DMS 273 (cell line): ENCODE data around the gene PCDHGA9.
A peak's percentile ranks its signal among the peaks of the same experiment; 100 is the strongest.
"Not testable (repeated sequence)": the region's sequence is repeated elsewhere in the genome, so short reads cannot be mapped to it uniquely, and the experiment has no call there.

Experiments used
- DNase-seq: peaks from one replicate; lab custom pipeline; 2025; ENCODE audit not compliant: unreplicated experiment; lab: John Stamatoyannopoulos, UW

Gene PCDHGA9

DNA sequence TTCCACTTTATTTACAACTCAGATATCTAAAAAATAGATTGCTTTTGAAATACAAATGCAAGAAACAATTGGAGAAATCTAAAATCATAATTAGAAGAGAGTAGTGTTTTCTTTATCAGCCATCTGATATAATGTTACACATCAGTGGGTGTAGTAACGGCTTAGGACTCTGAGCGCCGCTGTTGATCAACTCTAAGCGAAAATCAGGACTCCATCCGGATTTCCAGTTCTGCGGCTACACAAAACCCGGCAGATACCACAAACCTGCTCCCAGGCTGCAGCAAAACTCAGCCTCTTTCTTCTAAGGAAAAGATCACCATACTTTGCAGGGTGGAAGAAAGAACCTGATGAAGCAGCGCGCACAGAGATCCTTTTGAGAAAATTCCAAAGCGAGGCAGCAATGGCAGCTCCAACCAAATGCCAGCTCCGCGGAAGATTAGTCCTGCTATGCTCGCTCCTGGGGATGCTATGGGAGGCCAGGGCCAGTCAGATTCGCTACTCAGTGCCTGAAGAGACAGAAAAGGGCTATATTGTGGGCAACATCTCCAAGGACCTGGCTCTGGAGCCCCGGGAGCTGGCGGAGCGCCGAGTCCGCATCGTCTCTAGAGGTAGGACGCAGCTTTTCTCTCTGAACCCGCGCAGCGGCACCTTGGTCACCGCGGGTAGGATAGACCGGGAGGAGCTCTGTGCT lies at the start of gene PCDHGA9:
PCDHGA9 (plus strand) TSS at position 226 of the 691 bp plus-strand sequence; CDS start at position 401, 175 bp downstream.
- DNase-seq: peak; percentile 51

DNA sequence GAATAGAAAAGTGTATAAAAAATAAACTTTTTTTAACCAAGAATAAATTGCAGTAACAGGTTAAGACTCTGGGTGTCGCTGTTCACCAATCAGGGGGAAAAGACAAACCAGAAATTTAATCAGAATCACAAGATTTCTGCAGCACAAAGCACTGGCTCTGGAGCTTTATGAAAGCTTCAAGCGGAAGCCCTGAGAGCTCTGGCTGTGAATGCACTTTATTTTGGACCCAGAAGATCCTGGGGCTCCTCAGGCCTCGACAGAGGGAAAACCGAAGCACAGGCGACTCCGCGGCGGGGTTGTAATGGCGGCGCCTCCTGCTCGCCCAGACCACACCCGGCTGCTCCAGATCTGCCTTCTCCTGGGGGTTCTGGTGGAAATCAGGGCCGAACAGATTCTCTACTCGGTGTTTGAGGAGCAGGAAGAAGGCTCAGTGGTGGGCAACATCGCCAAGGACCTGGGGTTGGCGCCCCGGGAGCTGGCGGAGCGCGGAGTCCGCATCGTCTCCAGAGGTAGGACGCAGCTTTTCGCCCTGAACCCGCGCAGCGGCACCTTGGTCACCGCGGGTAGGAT lies 47.6 kb upstream of the PCDHGA9 start, which contains the start of gene PCDHGA4:
PCDHGA4 (plus strand) TSS at position 122 of the 570 bp plus-strand sequence; CDS start at position 209, 87 bp downstream.
- peak; percentile 13 for DNase-seq

DNA sequence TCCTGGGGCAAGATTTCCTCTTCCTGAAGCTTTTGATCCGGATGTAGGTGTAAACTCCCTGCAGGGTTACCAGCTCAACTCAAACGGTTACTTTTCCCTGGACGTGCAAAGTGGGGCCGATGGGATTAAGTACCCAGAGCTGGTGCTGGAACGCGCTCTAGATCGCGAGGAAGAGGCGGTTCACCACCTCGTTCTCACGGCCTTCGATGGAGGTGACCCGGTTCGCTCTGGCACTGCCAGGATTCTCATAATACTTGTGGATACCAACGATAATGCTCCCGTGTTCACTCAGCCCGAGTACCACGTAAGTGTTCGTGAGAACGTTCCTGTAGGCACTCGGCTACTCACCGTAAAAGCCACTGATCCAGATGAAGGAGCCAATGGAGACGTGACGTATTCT lies 46.9 kb upstream of the PCDHGA9 start:
- DNase-seq: no peak

DNA sequence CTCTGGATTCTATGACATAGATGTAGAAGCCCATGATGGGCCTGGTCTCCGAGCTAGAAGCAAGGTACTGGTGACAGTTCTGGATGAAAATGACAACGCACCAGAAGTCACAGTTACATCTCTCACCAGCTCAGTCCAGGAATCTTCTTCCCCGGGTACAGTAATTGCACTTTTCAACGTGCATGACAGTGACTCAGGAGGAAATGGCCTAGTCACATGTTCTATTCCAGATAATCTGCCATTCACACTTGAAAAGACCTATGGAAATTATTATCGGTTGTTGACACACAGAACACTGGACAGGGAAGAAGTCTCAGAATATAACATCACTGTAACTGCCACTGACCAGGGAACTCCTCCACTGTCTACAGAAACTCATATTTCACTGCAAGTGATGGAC lies 46.4 kb upstream of the PCDHGA9 start:
- no peak for DNase-seq

DNA sequence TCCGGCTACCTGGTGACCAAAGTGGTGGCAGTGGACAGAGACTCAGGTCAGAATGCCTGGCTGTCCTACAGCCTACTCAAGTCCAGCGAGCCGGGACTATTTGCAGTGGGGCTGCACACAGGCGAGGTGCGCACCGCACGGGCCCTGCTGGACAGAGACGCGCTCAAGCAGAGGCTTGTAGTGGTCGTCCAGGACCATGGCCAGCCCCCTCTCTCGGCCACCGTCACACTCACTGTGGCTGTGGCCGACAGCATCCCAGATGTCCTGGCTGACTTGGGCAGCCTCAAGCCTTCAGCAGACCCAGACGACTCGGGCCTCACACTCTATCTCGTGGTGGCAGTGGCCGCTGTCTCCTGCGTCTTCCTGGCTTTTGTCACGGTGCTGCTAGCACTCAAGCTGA lies 45.6 kb upstream of the PCDHGA9 start:
- no peak for DNase-seq

DNA sequence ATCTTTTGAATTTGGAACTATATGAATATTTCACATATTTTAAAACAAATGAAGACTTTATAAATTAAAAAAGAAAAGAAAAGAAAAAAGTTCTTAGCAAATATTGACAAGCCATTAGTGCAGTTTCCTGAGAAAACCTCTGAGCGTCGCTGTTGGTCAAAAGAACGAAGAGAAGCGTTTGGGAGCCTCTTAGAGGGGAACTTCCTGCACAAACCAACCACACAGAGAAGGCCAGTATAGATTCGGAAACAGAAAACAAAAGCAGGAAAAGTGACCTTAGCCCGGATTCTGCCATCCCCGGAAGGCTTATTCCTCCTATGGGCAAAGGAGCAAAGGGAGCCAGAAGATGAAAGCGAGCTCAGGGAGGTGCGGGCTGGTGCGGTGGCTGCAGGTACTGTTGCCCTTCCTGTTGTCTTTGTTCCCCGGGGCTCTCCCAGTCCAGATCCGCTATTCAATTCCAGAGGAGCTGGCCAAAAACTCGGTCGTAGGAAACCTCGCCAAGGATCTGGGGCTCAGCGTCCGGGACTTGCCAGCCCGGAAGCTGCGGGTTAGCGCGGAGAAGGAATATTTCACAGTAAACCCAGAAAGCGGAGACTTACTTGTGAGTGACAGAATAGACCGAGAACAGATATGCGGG lies 42.7 kb upstream of the PCDHGA9 start, which contains the start of gene PCDHGB2:
PCDHGB2 (plus strand) TSS at position 205 of the 637 bp plus-strand sequence; CDS start at position 347, 142 bp downstream.
- DNase-seq: peak; percentile 11

DNA sequence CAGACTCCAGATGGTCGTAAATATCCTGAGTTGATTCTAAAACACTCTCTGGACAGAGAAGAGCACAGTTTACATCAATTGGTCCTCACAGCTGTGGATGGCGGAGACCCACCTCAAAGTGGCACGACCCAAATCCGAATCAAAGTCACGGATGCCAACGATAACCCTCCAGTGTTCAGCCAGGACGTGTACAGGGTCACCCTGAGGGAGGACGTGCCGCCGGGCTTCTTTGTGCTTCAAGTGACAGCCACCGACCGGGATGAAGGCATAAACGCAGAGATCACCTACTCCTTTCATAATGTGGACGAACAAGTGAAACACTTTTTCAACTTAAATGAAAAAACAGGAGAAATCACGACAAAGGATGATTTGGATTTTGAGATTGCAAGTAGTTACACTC lies 41.9 kb upstream of the PCDHGA9 start:
- no peak for DNase-seq

DNA sequence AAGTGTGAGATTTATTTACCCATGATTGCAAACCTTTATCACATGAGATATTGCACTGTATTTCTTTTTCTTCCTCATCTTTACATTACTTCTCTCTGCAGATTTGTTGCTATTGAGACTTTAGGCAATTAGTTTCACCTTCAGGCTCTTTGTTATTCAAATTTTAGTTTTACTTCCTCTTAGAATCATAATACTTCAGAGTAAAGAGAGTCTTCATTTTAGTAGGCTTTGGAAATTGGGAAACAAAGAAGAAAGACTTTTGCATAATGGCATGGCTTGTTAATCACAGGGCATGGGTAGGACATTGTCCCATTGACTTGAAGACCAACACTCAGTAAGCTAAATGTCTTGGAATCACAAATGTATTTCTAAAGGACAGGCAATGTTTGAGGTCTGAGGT lies 39.9 kb upstream of the PCDHGA9 start:
- DNase-seq: no peak

DNA sequence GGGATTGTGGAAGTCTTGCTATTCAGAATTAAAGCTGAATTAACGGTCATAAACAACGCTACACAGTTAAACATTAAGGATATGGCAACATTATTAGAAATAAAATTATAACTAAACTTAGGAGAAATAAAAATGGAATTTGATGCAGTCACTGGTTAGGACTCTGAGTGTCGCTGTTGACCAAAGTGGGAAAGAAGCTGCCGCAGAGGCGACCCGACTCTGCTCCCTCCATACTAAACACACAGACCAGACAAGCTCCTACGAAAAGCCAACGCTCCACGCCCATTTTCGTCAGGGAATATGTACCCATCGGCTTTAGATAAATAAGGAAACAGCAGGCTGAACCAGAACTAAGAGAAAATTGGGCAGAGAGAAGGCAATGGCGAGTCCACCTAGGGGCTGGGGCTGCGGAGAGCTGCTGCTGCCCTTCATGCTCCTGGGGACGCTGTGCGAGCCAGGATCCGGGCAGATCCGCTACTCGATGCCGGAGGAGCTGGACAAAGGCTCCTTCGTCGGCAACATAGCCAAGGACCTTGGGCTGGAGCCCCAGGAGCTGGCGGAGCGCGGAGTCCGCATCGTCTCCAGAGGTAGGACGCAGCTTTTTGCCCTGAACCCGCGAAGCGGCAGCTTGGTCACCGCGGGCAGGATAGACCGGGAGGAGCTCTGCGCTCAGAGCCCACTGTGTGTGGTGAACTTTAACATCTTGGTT lies 38.5 kb upstream of the PCDHGA9 start, which contains the start of gene PCDHGA5:
PCDHGA5 (plus strand) TSS at position 211 of the 709 bp plus-strand sequence; CDS start at position 380, 169 bp downstream.
- DNase-seq: no peak

DNA sequence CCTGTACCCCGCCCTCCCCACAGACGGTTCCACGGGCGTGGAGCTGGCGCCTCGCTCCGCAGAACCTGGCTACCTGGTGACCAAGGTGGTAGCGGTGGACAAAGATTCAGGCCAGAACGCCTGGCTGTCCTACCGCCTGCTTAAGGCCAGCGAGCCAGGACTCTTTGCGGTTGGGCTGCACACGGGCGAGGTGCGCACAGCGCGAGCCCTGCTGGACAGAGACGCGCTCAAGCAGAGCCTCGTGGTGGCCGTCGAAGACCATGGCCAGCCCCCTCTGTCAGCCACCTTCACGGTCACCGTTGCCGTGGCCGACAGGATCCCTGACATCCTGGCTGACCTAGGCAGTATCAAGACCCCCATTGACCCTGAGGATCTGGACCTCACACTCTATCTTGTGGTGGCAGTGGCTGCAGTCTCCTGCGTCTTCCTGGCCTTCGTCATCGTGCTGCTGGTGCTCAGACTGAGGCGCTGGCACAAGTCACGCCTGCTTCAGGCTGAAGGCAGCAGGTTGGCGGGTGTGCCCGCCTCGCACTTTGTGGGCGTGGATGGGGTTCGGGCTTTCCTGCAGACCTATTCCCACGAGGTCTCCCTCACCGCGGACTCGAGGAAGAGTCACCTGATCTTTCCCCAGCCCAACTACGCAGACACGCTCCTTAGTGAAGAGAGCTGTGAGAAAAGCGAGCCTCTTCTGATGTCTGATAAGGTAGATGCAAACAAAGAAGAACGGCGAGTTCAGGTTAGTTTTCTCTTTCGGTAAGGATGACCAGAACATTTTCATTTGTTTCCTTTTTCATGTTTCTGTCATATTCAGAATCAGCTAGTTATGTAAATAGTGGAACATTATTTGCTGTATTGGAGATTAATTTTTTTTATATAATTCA lies 36.3 kb upstream of the PCDHGA9 start:
- DNase-seq: no peak

DNA sequence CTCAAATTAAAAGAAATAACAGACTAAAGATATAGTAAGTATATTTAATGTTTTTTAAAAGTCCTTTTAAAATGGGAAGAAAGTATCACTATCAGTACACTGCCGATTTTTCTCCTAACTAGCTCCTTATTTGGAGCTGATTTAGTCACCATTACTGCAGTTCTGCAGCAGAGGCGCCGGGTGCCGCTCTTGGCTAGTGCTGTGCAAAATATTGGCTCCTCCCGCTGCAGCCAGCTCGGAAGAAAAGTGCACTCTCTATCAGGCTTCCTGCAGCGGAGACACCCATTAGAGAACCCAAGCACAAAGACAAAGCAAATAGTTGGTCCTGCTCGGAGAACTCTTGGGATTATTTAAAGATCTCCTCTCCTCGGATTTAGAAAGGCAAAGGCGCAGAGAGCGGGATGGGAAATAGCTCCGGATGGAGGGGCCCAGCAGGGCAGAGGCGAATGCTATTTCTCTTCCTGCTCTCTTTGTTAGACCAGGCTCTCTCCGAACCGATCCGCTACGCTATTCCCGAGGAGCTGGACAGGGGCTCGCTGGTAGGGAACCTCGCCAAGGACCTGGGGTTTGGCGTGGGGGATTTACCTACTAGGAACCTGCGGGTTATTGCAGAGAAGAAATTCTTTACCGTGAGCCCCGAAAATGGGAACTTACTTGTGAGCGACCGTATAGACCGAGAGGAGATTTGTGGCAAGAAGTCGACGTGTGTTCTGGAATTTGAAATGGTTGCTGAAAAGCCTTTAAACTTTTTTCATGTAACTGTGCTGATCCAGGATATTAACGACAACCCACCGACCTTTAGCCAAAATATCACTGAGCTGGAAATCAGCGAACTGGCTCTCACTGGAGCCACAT lies 32.4 kb upstream of the PCDHGA9 start, which contains the start of gene PCDHGB3:
PCDHGB3 (plus strand) TSS at position 249 of the 855 bp plus-strand sequence; CDS start at position 402, 153 bp downstream.
- DNase-seq: no peak

DNA sequence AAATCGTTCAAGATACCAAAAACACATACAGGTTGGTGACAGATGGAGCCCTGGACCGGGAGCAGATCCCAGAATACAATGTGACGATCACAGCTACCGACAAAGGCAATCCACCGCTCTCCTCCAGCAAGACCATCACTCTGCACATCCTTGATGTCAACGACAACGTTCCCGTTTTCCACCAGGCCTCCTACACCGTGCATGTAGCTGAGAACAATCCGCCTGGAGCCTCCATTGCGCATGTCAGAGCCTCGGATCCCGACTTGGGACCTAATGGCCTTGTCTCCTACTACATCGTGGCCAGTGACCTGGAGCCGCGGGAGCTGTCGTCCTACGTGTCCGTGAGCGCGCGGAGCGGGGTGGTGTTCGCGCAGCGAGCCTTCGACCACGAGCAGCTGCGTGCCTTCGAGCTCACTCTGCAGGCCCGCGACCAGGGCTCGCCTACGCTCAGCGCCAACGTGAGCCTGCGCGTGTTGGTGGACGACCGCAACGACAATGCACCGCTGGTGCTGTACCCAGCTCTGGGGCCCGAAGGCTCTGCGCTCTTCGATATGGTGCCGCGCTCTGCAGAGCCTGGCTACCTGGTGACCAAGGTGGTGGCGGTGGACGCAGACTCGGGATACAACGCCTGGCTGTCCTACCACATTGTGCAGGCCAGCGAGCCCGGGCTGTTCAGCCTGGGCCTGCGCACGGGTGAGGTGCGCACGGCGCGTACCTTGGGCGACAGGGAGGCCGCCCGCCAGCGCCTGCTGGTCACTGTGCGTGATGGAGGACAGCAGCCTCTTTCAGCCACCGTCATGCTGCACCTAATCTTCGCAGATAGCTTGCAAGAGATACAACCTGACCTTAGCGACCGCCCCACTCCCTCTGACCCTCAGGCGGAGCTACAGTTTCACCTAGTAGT lies 30.8 kb upstream of the PCDHGA9 start:
- DNase-seq: no peak

DNA sequence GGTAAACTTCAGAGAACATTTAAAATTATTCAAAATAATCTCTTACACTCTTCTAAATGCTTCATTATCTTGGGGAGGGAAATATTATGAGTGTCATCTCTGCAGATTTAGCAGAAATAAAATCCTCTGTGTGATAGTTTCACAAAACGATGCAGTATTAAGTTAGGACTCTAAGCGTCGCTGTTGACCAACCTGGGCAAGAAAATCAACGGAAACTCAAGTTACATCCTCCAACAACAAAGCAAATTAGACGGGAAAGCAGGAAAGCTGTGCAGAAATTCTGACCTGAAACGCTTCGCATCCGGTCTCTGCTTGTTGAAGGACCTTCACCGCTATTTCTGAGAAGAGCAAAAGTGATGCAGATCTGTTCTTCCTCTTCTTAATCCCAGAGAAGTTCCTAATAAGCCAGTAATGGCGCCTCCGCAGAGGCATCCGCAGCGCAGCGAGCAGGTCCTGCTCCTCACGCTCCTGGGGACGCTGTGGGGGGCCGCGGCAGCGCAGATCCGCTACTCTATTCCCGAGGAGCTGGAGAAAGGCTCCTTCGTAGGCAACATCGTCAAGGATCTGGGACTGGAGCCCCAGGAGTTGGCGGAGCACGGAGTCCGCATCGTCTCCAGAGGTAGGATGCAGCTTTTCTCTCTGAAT lies 28.8 kb upstream of the PCDHGA9 start, which contains the start of gene PCDHGA6:
PCDHGA6 (plus strand) TSS at position 219 of the 645 bp plus-strand sequence; CDS start at position 412, 193 bp downstream.
- no peak for DNase-seq

DNA sequence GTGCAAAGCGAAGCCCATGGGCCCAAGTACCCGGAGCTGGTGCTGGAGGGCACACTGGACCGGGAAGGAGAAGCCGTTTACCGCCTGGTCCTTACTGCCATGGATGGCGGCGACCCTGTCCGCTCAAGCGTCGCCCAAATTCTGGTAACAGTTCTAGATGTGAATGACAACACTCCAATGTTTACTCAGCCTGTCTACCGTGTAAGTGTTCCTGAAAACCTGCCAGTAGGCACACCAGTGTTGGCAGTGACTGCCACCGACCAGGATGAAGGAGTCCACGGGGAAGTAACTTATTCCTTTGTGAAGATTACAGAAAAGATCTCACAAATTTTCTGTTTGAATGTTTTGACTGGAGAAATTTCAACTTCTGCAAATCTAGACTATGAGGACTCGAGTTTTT lies 28.0 kb upstream of the PCDHGA9 start:
- no peak for DNase-seq

DNA sequence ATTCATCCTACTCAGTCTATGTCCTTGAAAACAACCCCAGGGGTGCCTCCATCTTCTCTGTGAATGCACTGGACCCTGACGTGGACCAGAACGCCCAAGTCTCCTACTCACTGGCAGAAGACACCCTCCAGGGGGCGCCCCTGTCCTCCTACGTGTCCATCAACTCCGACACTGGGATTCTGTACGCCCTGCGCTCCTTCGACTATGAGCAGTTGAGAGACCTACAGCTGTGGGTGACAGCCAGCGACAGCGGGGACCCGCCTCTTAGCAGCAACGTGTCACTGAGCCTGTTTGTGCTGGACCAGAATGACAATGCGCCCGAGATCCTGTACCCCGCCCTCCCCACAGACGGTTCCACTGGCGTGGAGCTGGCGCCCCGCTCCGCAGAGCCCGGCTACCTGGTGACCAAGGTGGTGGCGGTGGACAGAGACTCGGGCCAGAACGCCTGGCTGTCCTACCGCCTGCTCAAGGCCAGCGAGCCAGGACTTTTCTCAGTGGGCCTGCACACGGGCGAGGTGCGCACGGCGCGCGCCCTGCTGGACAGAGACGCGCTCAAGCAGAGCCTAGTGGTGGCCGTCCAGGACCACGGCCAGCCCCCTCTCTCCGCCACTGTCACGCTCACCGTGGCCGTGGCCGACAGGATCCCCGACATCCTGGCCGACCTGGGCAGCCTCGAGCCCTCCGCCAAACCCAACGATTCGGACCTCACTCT lies 27.0 kb upstream of the PCDHGA9 start:
- not testable (repeated sequence) for DNase-seq

DNA sequence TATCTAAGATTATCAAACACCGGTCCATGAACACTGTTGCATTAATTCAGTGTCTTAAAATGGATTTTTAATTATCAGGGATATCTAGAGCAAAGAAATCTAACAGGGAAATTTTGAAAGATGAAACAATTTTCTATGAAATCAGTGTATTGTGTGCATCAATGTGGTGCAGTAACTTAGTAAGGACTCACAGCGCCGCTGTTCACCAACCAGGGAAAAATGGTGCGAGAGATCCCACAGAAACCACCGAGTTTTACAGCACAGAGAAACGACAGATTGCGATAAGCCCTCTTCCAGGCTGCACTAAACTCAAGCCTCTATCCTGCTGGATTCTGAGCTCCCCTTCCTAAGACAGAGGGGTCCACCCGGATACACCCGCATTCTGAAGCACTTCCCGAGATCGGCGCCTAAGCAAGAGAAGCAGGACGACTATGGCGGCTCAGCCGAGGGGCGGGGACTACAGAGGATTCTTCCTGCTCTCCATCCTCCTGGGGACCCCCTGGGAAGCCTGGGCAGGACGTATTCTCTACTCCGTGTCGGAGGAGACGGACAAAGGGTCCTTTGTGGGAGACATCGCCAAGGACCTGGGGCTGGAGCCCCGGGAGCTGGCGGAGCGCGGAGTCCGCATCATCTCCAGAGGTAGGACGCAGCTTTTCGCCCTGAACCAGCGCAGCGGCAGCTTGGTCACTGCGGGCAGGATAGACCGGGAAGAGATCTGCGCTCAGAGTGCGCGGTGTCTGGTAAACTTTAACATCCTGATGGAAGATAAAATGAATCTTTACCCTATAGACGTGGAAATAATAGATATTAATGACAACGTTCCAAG lies 19.9 kb upstream of the PCDHGA9 start, which contains the start of gene PCDHGA7:
PCDHGA7 (plus strand) TSS at position 274 of the 826 bp plus-strand sequence; CDS start at position 432, 158 bp downstream.
- DNase-seq: no peak
